Body of pancreas (tissue), 4 donors: Measurements from ENCODE around the gene HSPA4L.

Experiments
- POLR2A ChIP-seq, 3 donors: fragments of 450-650 bp; IDR thresholded peaks; one replicate each; pipeline ENCODE4 v1.6.1; 2016; ENCODE audit warnings: antibody characterized with exemption in 3 of 3, mild to moderate bottlenecking in 2 of 3
- TF ChIP-seq, protein P1 (sequence below), 7 experiments: fragments of 450-650 bp in 4 of 7; fragments of 200-600 bp in 3 of 7; sonication (generic) in 3 of 7; IDR thresholded peaks; one replicate each; pipeline ENCODE4 v1.5.1; 2016 to 2019; ENCODE audit warnings: antibody characterized with exemption in 7 of 7

DNA sequence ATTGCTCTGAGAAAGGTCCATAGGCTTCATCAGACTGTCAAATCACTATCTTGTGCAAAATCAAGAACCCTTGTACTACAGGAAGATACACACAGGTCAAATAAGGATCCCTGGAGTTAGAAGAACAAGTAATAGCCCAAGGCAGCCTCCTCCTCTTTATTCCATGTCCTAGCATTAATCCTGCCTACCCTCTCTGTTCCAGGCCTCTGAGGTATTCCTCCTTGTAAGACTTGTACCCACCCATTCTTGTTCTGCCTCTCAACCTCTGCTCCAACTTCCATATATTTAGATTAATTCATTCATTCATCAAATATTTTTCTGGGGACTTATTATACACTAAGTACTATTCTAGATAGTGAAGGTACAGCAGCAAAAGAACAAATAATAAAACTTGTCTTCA is 88.2 kb downstream of the HSPA4L start:
- TF ChIP-seq, protein P1, sequence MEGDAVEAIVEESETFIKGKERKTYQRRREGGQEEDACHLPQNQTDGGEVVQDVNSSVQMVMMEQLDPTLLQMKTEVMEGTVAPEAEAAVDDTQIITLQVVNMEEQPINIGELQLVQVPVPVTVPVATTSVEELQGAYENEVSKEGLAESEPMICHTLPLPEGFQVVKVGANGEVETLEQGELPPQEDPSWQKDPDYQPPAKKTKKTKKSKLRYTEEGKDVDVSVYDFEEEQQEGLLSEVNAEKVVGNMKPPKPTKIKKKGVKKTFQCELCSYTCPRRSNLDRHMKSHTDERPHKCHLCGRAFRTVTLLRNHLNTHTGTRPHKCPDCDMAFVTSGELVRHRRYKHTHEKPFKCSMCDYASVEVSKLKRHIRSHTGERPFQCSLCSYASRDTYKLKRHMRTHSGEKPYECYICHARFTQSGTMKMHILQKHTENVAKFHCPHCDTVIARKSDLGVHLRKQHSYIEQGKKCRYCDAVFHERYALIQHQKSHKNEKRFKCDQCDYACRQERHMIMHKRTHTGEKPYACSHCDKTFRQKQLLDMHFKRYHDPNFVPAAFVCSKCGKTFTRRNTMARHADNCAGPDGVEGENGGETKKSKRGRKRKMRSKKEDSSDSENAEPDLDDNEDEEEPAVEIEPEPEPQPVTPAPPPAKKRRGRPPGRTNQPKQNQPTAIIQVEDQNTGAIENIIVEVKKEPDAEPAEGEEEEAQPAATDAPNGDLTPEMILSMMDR (IDR thresholded peaks at IDR 0.05), result no peak
- TF ChIP-seq POLR2A (IDR thresholded peaks at IDR 0.05), result no peak
